HUES48 (cell line): ENCODE results near the gene COTL1.

ENCODE experiments used
- H3K27ac ChIP-seq: one replicate; pipeline ENCODE4 v1.7.0; 2013; ENCODE audit warnings: low read depth, low read length, inconsistent platforms
- H3K27me3 ChIP-seq: 2 replicates; pipeline ENCODE4 v1.6.1; 2013; ENCODE audit warnings: mild to moderate bottlenecking, low read length; ENCODE audit not compliant: control insufficient read depth, insufficient read depth
- H3K36me3 ChIP-seq: 2 replicates; pipeline ENCODE4 v1.6.1; 2013; ENCODE audit warnings: low read length; ENCODE audit not compliant: control insufficient read depth, insufficient read depth
- H3K4me1 ChIP-seq: 2 replicates; pipeline ENCODE4 v1.6.1; 2013; ENCODE audit warnings: mild to moderate bottlenecking, low read length; ENCODE audit not compliant: control insufficient read depth, insufficient read depth
- H3K4me3 ChIP-seq: 2 replicates; pipeline ENCODE4 v1.5.1; 2013; ENCODE audit warnings: mild to moderate bottlenecking, low read depth, low read length
- H3K9ac ChIP-seq: 2 replicates; pipeline ENCODE4 v1.6.1; 2013; ENCODE audit warnings: mild to moderate bottlenecking, low read depth, low read length, moderate library complexity
- H3K9me3 ChIP-seq: 2 replicates; pipeline ENCODE4 v1.6.1; 2013; ENCODE audit warnings: low read length; ENCODE audit not compliant: control insufficient read depth, insufficient read depth

Gene COTL1

DNA sequence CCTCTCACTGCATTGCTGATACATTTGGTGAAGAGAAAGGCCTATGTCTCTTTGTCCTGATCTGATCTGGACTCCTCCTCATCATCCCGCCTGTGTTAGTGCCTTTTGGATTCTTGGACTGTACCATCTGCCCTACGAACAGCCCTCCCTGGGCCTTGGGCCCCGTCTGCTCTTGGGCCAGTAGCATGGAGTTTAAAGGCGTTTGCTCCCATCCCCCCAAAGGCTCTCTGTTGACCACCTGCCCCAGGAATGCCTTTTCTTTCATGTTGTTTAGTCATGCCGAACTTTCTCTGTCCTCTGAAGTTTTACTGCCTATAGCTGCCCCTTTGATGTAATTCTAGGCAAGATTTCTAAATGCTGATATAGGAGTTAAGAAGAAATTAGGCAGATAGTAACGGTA is 82.5 kb downstream of the COTL1 start:
- peaks cover under 1% of the 10 kb centered on the region; the same call in 1 of the 2 replicates for H3K9me3 ChIP-seq
- no peaks in the 10 kb centered on the region for H3K27me3 ChIP-seq
- no peak overlapping the region for H3K4me3 ChIP-seq
- no peaks in the 10 kb centered on the region for H3K36me3 ChIP-seq
- peak overlapping the region; percentile 36 for H3K27ac ChIP-seq
- H3K4me1 ChIP-seq = peaks cover 32% of the 10 kb centered on the region
- no peak overlapping the region for H3K9ac ChIP-seq

DNA sequence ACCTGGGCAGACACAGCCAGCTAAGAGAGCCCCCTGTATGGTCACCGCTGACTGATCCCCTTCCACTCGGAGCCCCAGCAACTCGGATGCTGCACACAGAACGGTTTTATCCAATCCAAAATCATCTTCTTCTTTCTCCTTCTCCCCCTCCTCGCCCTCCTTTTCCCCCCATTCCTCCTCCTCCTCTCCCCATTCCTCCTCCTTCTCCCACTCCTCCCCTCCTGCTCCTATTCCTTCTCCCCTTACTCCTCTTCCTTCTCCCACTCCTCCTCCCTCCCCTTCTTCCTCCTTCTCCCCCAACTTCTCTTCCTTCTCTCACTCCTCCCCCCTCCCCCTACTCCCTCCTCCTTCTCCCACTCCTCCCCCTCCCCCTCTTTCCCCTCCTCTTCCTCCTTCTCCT is 83.1 kb downstream of the COTL1 start:
- peaks cover 6% of the 10 kb centered on the region; the same call in 1 of the 2 replicates for H3K9me3 ChIP-seq
- no peaks in the 10 kb centered on the region for H3K27me3 ChIP-seq
- H3K36me3 ChIP-seq = no peaks in the 10 kb centered on the region
- no peak overlapping the region for H3K27ac ChIP-seq
- H3K4me3 ChIP-seq = no peak overlapping the region
- H3K9ac ChIP-seq = no peak overlapping the region
- peaks cover 32% of the 10 kb centered on the region for H3K4me1 ChIP-seq

DNA sequence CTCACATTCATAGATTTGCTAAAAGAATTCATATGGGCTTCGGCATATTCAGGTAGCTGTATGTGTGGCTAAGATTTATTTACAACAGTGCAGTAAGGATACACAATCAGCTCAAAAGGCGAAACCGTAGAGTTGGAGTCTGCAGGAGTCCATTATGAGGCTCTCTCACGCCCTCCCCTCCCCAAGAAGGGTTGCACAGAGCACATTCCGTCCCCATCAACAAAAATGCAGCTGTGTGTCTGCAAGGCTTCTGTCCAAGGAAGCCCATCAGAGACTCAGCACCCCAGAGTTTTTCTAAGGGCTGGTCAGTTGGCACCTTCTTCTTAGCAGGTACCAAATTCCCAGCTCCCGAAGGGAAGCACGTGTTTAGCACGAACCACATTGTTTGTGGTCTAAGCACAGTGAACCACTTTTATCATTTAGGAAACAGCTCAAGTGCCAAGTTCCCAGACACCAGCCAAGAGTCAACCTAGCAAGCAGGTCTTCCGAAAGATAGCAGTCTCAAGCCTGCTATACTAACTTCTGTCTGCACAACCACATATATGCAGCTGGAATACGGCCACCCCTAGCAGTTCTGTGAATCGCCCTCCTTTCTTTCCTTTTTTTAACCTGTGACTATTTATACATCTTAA is 84.9 kb downstream of the COTL1 start:
- Histone ChIP-seq H3K9me3 (peaks cover 12% of the 10 kb centered on the region; the same call in 1 of the 2 replicates), H3K9ac (peak overlapping the region; percentile 12; the same call in 1 of the 2 replicates), H3K36me3 (no peaks in the 10 kb centered on the region), H3K27me3 (no peaks in the 10 kb centered on the region), H3K4me1 (peaks cover 32% of the 10 kb centered on the region), H3K27ac (peak overlapping the region; percentile 86), H3K4me3 (no peak overlapping the region)

GRCh38 chr16:84532291-84532724 is 85.6 kb downstream of the COTL1 start:
- H3K36me3 ChIP-seq = no peaks in the 10 kb centered on the region
- peaks cover 32% of the 10 kb centered on the region for H3K4me1 ChIP-seq
- peaks cover 12% of the 10 kb centered on the region; the same call in 1 of the 2 replicates for H3K9me3 ChIP-seq
- no peaks in the 10 kb centered on the region for H3K27me3 ChIP-seq
- peak overlapping the region; percentile 86 for H3K27ac ChIP-seq
- H3K4me3 ChIP-seq = no peak overlapping the region
- peak overlapping the region; percentile 46; the same call in 1 of the 2 replicates for H3K9ac ChIP-seq

GRCh38 chr16:84531671-84532111 is 86.2 kb downstream of the COTL1 start:
- Histone ChIP-seq H3K9ac (peak overlapping the region; percentile 46), H3K36me3 (no peaks in the 10 kb centered on the region), H3K27ac (peak overlapping the region; percentile 86), H3K4me1 (peaks cover 35% of the 10 kb centered on the region), H3K27me3 (no peaks in the 10 kb centered on the region), H3K4me3 (no peak overlapping the region), H3K9me3 (peaks cover 12% of the 10 kb centered on the region; the same call in 1 of the 2 replicates)

DNA sequence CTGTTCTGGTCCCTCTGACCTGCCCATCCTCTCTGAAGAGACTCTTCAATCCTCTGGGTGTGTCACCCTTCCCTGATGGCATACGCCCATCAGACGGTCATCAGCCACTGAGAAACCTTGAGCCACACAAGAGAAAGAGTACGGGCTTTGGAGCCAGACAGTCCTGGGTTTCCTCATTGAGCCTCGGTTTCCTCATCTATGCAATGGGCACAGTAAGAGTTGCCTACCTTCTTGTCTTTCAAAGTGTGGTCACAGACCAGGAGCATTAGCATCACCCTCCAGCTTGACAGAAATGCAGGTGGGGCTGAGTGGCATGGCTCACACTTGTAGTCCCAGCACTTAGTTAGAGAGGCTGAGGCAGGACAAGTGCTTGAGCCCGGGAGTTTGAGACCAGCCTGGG is 87.3 kb downstream of the COTL1 start:
- H3K9me3 ChIP-seq = peaks cover 12% of the 10 kb centered on the region; the same call in 1 of the 2 replicates
- no peaks in the 10 kb centered on the region for H3K36me3 ChIP-seq
- H3K27me3 ChIP-seq = no peaks in the 10 kb centered on the region
- no peak overlapping the region for H3K9ac ChIP-seq
- peaks cover 31% of the 10 kb centered on the region for H3K4me1 ChIP-seq
- H3K4me3 ChIP-seq = no peak overlapping the region
- H3K27ac ChIP-seq = no peak overlapping the region

DNA sequence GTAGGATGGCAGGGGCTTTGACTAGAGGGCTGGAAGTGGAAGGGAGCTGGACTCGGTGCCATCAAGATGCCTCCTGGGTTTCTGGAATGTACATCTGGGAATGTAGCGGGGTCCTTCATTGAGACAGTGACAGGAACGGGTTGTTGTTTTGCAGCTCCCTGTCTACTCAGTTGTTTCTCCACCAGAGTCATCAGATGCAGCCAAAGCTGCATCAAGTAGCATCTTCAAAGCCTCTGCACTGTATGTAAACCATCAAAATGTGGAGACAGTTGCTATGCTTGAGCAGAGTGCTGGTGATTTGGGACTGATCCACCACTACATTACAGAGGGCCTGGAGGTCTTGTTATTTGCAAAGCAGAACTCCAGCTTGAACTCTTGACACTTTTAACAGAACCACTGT is 88.3 kb downstream of the COTL1 start:
- Histone ChIP-seq H3K4me3 (no peak overlapping the region), H3K9ac (no peak overlapping the region), H3K4me1 (peaks cover 25% of the 10 kb centered on the region), H3K27me3 (no peaks in the 10 kb centered on the region), H3K9me3 (peaks cover 12% of the 10 kb centered on the region; the same call in 1 of the 2 replicates), H3K27ac (no peak overlapping the region), H3K36me3 (no peaks in the 10 kb centered on the region)

GRCh38 chr16:84528322-84528721 is 89.6 kb downstream of the COTL1 start:
- Histone ChIP-seq H3K4me3 (no peak overlapping the region), H3K4me1 (peaks cover 23% of the 10 kb centered on the region), H3K27ac (no peak overlapping the region), H3K27me3 (no peaks in the 10 kb centered on the region), H3K9me3 (peaks cover 12% of the 10 kb centered on the region; the same call in 1 of the 2 replicates), H3K36me3 (no peaks in the 10 kb centered on the region), H3K9ac (no peak overlapping the region)

DNA sequence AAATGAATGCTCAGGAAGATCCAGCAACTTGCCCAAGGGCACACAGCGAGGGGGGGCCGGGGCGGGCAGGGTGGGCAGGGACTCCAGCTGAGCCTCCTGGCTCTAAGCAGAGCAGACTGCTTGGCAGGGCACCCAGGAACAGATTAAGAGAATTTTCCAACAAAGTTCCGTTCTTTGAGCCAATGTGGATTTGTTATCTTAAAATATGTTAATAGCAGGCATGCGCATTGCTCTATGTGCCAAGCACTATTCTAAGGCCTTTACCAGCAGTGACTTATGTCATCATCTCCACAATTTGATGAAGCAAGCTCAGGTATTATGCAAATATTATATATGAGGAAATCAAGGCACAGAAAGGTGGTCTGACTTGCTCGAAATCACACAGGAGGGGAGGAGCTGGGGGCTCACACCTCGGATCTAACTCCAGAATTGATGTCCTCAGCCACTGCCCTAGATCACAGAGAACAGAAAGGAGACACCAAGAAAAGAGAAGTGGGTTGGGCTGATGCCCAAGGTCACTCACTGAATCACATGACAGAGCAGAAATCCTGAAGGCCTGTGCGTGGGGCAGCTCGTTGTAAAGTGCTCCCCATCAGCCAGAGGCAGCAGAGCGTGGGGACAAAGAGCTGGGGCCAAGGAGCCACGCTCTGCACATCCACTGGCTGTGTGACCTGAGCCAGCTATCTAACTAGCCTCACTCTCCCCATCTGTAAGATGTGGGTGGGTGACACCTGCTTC is 90.2 kb downstream of the COTL1 start:
- no peaks in the 10 kb centered on the region for H3K27me3 ChIP-seq
- peaks cover 17% of the 10 kb centered on the region for H3K4me1 ChIP-seq
- H3K4me3 ChIP-seq = no peak overlapping the region
- H3K27ac ChIP-seq = no peak overlapping the region
- H3K36me3 ChIP-seq = no peaks in the 10 kb centered on the region
- peaks cover 12% of the 10 kb centered on the region; the same call in 1 of the 2 replicates for H3K9me3 ChIP-seq
- no peak overlapping the region for H3K9ac ChIP-seq

DNA sequence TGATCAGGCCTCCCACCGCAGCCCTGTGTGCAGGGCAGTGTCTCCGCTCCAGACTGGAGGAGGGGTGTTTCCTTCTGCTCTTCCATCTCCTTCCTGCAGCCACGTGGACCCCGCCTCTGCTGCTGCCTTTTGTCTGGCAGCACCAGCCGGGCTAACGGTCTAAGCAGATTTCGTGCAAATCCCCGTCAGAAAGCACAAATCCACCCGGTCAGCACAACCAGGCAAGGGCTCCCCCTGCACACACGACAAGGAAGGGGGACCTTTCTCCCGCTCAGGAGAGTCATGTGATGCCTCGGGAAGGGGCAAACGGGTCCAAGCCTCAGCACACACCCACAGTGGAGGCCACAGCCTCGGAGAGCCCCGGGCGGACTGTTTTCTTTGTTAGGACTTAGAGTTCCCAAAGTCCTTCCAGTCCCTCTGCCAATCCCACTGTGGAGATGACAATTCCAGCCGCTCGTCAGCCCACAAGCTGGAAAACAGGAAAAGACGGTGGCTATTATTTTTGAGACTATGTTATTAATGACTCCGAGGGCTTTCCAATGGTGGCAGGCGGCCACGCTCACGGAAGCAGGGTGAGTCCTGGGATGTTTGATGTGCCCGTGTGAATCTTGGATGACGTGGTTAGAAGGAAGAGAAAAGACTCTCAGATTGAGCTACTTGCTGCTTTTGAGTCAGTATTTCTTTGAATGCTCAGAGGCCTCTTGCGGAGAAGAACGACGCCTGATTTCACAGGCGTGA is 90.9 kb downstream of the COTL1 start:
- Histone ChIP-seq H3K36me3 (no peaks in the 10 kb centered on the region), H3K27me3 (no peaks in the 10 kb centered on the region), H3K4me3 (no peak overlapping the region), H3K27ac (peak overlapping the region; percentile 14), H3K9ac (no peak overlapping the region), H3K9me3 (peaks cover 12% of the 10 kb centered on the region; the same call in 1 of the 2 replicates), H3K4me1 (peaks cover 10% of the 10 kb centered on the region)
